SK-N-SH treated with all-trans-retinoic acid at 6 μM for 48 hours (cell line): ENCODE results near the gene IQCM.

Source experiments
- CSDC2 ChIP-seq: fragments of 250-450 bp; sonication (Bioruptor Pico); IDR thresholded peaks from 2 replicates; pipeline ENCODE4 v1.5.0; 2020; ENCODE audit warnings: mild to moderate bottlenecking, moderate library complexity
- PPARA ChIP-seq: fragments of 250-450 bp; sonication (Bioruptor Pico); IDR thresholded peaks from 2 replicates; pipeline ENCODE4 v1.5.0; 2020; ENCODE audit warnings: mild to moderate bottlenecking, borderline replicate concordance
- RARB ChIP-seq: fragments of 250-450 bp; sonication (Bioruptor Pico); IDR thresholded peaks from 2 replicates; pipeline ENCODE4 v1.8.0; 2021; ENCODE audit warnings: mild to moderate bottlenecking, moderate library complexity
- TOX ChIP-seq: fragments of 250-450 bp; sonication (Bioruptor Pico); IDR thresholded peaks from 2 replicates; pipeline ENCODE4 v1.8.0; 2021; ENCODE audit warnings: mild to moderate bottlenecking, moderate library complexity, borderline replicate concordance
- ZNF70 ChIP-seq: fragments of 450-650 bp; formaldehyde crosslinking; IDR thresholded peaks from 2 replicates; pipeline ENCODE4 v1.5.0; 2020; ENCODE audit warnings: mild to moderate bottlenecking, moderate library complexity
- ZNF8 ChIP-seq: fragments of 450-650 bp; formaldehyde crosslinking; IDR thresholded peaks from 2 replicates; pipeline ENCODE4 v1.5.0; 2020; ENCODE audit warnings: mild to moderate bottlenecking, moderate library complexity
- TF ChIP-seq, protein P1 (sequence below): fragments of 250-450 bp; sonication (Bioruptor Pico); IDR thresholded peaks from 2 replicates; pipeline ENCODE4 v1.8.0; 2020; ENCODE audit warnings: mild to moderate bottlenecking, moderate library complexity, borderline replicate concordance
- TF ChIP-seq, protein P2 (sequence below): fragments of 250-450 bp; sonication (Bioruptor Pico); IDR thresholded peaks from 2 replicates; pipeline ENCODE4 v1.5.1; 2020; ENCODE audit warnings: low read depth, mild to moderate bottlenecking, moderate library complexity

DNA sequence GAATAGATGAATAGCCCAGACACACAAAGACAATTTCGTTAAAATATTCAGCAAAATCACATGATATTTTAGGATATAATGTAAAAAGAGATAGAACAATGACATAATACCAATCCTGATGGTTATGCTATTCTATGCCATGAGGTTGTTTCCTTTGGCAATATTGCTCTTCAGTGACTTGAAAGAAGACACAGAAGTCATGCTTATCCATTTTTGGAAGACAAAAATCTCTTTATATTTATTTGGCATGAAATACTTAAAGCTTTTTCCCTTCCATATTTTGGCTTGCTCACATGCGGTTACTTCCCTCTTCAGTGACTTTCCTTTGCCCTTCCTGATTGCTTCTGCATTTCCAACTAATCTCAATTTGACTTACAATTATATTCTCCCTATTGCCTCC is 314.8 kb downstream of the IQCM start:
- TF ChIP-seq ZNF70 (CRISPR knock-in tag) (no peak), PPARA (CRISPR knock-in tag) (no peak), ZNF8 (CRISPR knock-in tag) (no peak), TOX (CRISPR knock-in tag) (no peak), RARB (CRISPR knock-in tag) (no peak), CSDC2 (CRISPR knock-in tag) (no peak)
- TF ChIP-seq, protein P1, sequence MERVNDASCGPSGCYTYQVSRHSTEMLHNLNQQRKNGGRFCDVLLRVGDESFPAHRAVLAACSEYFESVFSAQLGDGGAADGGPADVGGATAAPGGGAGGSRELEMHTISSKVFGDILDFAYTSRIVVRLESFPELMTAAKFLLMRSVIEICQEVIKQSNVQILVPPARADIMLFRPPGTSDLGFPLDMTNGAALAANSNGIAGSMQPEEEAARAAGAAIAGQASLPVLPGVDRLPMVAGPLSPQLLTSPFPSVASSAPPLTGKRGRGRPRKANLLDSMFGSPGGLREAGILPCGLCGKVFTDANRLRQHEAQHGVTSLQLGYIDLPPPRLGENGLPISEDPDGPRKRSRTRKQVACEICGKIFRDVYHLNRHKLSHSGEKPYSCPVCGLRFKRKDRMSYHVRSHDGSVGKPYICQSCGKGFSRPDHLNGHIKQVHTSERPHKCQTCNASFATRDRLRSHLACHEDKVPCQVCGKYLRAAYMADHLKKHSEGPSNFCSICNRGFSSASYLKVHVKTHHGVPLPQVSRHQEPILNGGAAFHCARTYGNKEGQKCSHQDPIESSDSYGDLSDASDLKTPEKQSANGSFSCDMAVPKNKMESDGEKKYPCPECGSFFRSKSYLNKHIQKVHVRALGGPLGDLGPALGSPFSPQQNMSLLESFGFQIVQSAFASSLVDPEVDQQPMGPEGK (CRISPR knock-in tag) = no peak
- TF ChIP-seq, protein P2, sequence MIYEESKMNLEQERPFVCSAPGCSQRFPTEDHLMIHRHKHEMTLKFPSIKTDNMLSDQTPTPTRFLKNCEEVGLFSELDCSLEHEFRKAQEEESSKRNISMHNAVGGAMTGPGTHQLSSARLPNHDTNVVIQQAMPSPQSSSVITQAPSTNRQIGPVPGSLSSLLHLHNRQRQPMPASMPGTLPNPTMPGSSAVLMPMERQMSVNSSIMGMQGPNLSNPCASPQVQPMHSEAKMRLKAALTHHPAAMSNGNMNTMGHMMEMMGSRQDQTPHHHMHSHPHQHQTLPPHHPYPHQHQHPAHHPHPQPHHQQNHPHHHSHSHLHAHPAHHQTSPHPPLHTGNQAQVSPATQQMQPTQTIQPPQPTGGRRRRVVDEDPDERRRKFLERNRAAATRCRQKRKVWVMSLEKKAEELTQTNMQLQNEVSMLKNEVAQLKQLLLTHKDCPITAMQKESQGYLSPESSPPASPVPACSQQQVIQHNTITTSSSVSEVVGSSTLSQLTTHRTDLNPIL (CRISPR knock-in tag) = no peak
